Ishikawa (cell line): ENCODE results near the gene TBCD.

Experiments used
- EGR1 ChIP-seq: IDR thresholded peaks from 2 replicates; pipeline ENCODE4 v1.6.1; 2012
- EP300 ChIP-seq: IDR thresholded peaks from 2 replicates; pipeline ENCODE4 v1.6.1; 2012; ENCODE audit warnings: borderline replicate concordance
- FOXM1 ChIP-seq: IDR thresholded peaks from 2 replicates; pipeline ENCODE4 v1.6.1; 2012; ENCODE audit warnings: low read depth, borderline replicate concordance
- NFIC ChIP-seq: IDR thresholded peaks from 2 replicates; pipeline ENCODE4 v1.6.1; 2012
- RAD21 ChIP-seq: IDR thresholded peaks from 2 replicates; pipeline ENCODE4 v1.6.1; 2012; ENCODE audit warnings: low read depth
- TAF1 ChIP-seq: IDR thresholded peaks from 2 replicates; pipeline ENCODE4 v1.6.1; 2012; ENCODE audit warnings: low read depth, mild to moderate bottlenecking
- YY1 ChIP-seq: IDR thresholded peaks from 2 replicates; pipeline ENCODE4 v1.6.1; 2012; ENCODE audit warnings: low read depth
- TF ChIP-seq, protein P1 (sequence below): IDR thresholded peaks from 2 replicates; pipeline ENCODE4 v1.6.1; 2012; ENCODE audit warnings: low read depth, mild to moderate bottlenecking

DNA sequence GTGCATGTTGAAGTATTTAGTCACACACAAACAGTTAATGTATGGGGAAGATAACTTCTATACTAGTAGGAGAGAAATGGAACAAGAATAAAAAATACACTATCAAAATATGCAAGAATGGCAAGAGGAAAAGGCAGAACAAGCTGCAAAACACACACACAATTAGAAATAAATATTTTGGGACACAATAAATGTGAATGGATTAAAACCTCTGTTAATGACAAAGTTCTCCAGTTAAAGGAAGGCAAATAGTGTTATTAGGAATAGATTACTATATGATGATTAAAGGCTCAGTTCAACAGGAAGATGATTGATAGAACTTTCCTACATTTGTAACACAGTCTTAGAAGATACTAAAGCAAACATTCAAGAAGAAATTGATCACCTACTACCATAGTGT, 194.2 kb downstream of the TBCD start:
- TF ChIP-seq TAF1 (no peak), RAD21 (no peak), YY1 (no peak), FOXM1 (no peak), EGR1 (no peak), NFIC (no peak), EP300 (no peak)
- TF ChIP-seq, protein P1, sequence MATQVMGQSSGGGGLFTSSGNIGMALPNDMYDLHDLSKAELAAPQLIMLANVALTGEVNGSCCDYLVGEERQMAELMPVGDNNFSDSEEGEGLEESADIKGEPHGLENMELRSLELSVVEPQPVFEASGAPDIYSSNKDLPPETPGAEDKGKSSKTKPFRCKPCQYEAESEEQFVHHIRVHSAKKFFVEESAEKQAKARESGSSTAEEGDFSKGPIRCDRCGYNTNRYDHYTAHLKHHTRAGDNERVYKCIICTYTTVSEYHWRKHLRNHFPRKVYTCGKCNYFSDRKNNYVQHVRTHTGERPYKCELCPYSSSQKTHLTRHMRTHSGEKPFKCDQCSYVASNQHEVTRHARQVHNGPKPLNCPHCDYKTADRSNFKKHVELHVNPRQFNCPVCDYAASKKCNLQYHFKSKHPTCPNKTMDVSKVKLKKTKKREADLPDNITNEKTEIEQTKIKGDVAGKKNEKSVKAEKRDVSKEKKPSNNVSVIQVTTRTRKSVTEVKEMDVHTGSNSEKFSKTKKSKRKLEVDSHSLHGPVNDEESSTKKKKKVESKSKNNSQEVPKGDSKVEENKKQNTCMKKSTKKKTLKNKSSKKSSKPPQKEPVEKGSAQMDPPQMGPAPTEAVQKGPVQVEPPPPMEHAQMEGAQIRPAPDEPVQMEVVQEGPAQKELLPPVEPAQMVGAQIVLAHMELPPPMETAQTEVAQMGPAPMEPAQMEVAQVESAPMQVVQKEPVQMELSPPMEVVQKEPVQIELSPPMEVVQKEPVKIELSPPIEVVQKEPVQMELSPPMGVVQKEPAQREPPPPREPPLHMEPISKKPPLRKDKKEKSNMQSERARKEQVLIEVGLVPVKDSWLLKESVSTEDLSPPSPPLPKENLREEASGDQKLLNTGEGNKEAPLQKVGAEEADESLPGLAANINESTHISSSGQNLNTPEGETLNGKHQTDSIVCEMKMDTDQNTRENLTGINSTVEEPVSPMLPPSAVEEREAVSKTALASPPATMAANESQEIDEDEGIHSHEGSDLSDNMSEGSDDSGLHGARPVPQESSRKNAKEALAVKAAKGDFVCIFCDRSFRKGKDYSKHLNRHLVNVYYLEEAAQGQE: no peak
